ENCODE data around the gene MBP.

DNA sequence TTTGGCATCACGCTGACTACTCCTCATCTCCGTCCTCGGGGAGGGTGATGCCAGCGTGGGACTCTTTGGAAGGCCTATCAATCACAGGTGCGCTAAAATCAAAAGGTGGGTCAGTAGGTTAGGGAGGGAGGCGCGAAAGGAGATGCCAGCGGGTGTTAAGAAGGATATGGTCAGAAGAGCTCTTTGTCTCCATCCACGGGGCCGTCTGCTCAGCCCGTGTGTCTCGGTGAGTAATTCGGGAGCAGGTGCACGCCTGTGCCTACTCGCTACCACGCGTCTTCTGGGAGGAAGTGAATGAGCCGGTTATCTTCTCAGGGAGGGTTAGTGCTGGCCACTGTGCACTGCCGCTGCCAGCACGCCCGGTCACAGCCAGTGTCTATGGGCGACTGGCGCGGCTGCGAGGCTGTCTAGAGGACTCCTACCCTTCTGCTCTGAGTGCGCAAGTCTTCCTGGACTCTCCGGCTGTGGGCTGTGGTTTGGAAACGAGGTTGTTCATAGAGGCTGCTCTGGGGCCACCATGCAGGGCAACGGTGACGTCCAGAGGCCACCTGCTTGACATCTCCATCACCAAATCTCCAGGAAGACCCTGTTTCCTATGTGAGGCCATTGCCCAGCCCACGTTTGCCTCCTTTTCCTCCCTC, 153.4 kb downstream of the MBP start:
- TF ChIP-seq, protein P1, sequence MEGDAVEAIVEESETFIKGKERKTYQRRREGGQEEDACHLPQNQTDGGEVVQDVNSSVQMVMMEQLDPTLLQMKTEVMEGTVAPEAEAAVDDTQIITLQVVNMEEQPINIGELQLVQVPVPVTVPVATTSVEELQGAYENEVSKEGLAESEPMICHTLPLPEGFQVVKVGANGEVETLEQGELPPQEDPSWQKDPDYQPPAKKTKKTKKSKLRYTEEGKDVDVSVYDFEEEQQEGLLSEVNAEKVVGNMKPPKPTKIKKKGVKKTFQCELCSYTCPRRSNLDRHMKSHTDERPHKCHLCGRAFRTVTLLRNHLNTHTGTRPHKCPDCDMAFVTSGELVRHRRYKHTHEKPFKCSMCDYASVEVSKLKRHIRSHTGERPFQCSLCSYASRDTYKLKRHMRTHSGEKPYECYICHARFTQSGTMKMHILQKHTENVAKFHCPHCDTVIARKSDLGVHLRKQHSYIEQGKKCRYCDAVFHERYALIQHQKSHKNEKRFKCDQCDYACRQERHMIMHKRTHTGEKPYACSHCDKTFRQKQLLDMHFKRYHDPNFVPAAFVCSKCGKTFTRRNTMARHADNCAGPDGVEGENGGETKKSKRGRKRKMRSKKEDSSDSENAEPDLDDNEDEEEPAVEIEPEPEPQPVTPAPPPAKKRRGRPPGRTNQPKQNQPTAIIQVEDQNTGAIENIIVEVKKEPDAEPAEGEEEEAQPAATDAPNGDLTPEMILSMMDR (conservative IDR thresholded peaks at IDR 0.05; ENCODE audit: low read depth, low read length), result no peak
- no peak for TF ChIP-seq POLR2A (IDR thresholded peaks at IDR 0.05; ENCODE audit: low read depth, low read length)

All from IMR-90 (cell line).